CD14-positive monocyte (primary cell): ENCODE data around the gene SLC9A9. TPM values are rescaled to one million over a fixed set of nuclear protein-coding genes. Genes with fewer than 3 reads are reported as not detected.

Source experiments
- DNase-seq, 3 donors: peaks; one replicate each; pipeline ENCODE4 v3.0.0-alpha.2; 2011 to 2022
- H2AFZ ChIP-seq: 2 replicates; pipeline ENCODE4 v1.6.0; 2012; ENCODE audit warnings: mild to moderate bottlenecking, low read depth, low read length, inconsistent platforms; ENCODE audit not compliant: insufficient read depth, poor library complexity, severe bottlenecking
- H3K27ac ChIP-seq, 2 donors: 1 replicate in 1 of 2; 2 replicates in 1 of 2; pipeline ENCODE4 v1.5.1; 2012 to 2013; ENCODE audit warnings: low read length in 2 of 2, control low read depth in 1 of 2, inconsistent platforms in 1 of 2, low read depth in 1 of 2, mild to moderate bottlenecking in 1 of 2
- H3K27me3 ChIP-seq, 2 donors: one replicate each; pipeline versions ENCODE4 v1.6.0 to v1.6.1; 2011 to 2013; ENCODE audit warnings: low read length in 2 of 2; ENCODE audit not compliant: control insufficient read depth in 2 of 2, insufficient read depth in 2 of 2
- H3K36me3 ChIP-seq, 2 donors: replicated peaks in 1 of 2; 1 replicate in 1 of 2; 2 replicates in 1 of 2; pipeline versions ENCODE4 v1.5.1 to v1.6.1; 2012 to 2013; ENCODE audit warnings: low read length in 2 of 2, control low read depth in 1 of 2, inconsistent platforms in 1 of 2, mild to moderate bottlenecking in 1 of 2; ENCODE audit not compliant: insufficient read depth in 2 of 2, control insufficient read depth in 1 of 2
- H3K4me1 ChIP-seq, 2 donors: 1 replicate in 1 of 2; 2 replicates in 1 of 2; pipeline versions ENCODE4 v1.5.1 to v1.6.1; 2012 to 2013; ENCODE audit warnings: low read length in 2 of 2, control low read depth in 1 of 2, inconsistent platforms in 1 of 2, mild to moderate bottlenecking in 1 of 2, moderate library complexity in 1 of 2; ENCODE audit not compliant: insufficient read depth in 2 of 2, control insufficient read depth in 1 of 2
- H3K4me2 ChIP-seq: replicated peaks from 2 replicates; pipeline ENCODE3; 2012; ENCODE audit warnings: low read length, moderate library complexity, mild to moderate bottlenecking; ENCODE audit not compliant: poor library complexity, severe bottlenecking; ENCODE audit errors: extremely low read depth
- H3K4me3 ChIP-seq, 3 experiments: fragments of 200-600 bp in 1 of 3; sonication (generic) in 1 of 3; replicated peaks in 1 of 3; 1 replicate in 2 of 3; 2 replicates in 1 of 3; pipeline ENCODE4 v1.5.1; 2011 to 2013; ENCODE audit warnings: low read length in 3 of 3, mild to moderate bottlenecking in 3 of 3, control low read depth in 2 of 3, low read depth in 2 of 3, inconsistent platforms in 1 of 3, moderate library complexity in 1 of 3
- H3K79me2 ChIP-seq: 2 replicates; pipeline ENCODE4 v1.6.0; 2012; ENCODE audit warnings: mild to moderate bottlenecking, control low read depth, inconsistent platforms, low read length, moderate library complexity; ENCODE audit not compliant: insufficient read depth
- H3K9ac ChIP-seq: 2 replicates; pipeline ENCODE4 v1.6.0; 2017; ENCODE audit warnings: low read length, mild to moderate bottlenecking; ENCODE audit not compliant: insufficient read depth, poor library complexity, severe bottlenecking
- H3K9me3 ChIP-seq, 2 donors: replicated peaks in 1 of 2; 1 replicate in 1 of 2; 2 replicates in 1 of 2; pipeline versions ENCODE4 v1.5.1 to v1.6.1; 2012 to 2013; ENCODE audit warnings: low read length in 2 of 2, control low read depth in 1 of 2; ENCODE audit not compliant: control insufficient read depth in 1 of 2, insufficient read depth in 1 of 2
- H4K20me1 ChIP-seq: 2 replicates; pipeline ENCODE4 v1.6.0; 2012; ENCODE audit warnings: mild to moderate bottlenecking, low read length, control low read depth, moderate library complexity; ENCODE audit not compliant: insufficient read depth
- H3K27ac Mint-ChIP-seq, 7 donors: one replicate each; pipeline ENCODE4 v1.8.0; 2020; ENCODE audit warnings: mild to moderate bottlenecking in 7 of 7, mixed read lengths in 7 of 7, moderate library complexity in 6 of 7, inconsistent platforms in 2 of 7
- H3K27me3 Mint-ChIP-seq, 3 donors: one replicate each; pipeline ENCODE4 v1.8.0; 2021 to 2022; ENCODE audit warnings: low read depth in 3 of 3, mild to moderate bottlenecking in 3 of 3, mixed read lengths in 3 of 3, moderate library complexity in 3 of 3, inconsistent platforms in 1 of 3
- H3K36me3 Mint-ChIP-seq, 2 donors: one replicate each; pipeline ENCODE4 v1.8.0; 2020; ENCODE audit warnings: mixed read lengths in 2 of 2, inconsistent platforms in 1 of 2, mild to moderate bottlenecking in 1 of 2
- H3K4me1 Mint-ChIP-seq: one replicate; pipeline ENCODE4 v1.8.0; 2020; ENCODE audit warnings: mild to moderate bottlenecking, mixed read lengths
- H3K4me3 Mint-ChIP-seq, 2 donors: one replicate each; pipeline ENCODE4 v1.8.0; 2020; ENCODE audit warnings: mild to moderate bottlenecking in 2 of 2, mixed read lengths in 2 of 2, moderate library complexity in 1 of 2
- H3K9me3 Mint-ChIP-seq, 7 donors: one replicate each; pipeline ENCODE4 v1.8.0; 2020 to 2022; ENCODE audit warnings: mixed read lengths in 7 of 7, mild to moderate bottlenecking in 6 of 7, moderate library complexity in 6 of 7, inconsistent platforms in 2 of 7
- WGBS: methylation state at CpG from one replicate; pipeline ENCODE4 v1.1.5; 2013; ENCODE audit warnings: missing lambda C conversion rate; ENCODE audit not compliant: insufficient coverage; 5-methylcytosine and 5-hydroxymethylcytosine counted together
- intact Hi-C, 2 donors: fragments of 100-400 bp; cut with micrococcal nuclease; formaldehyde crosslinking; loops; one replicate each; pipeline versions ENCODE4 v1.15.0 to v1.15.1; 2023
- polyA plus RNA-seq, 3 donors: library from polyadenylated mRNA; depleted of rRNA in 1 of 3; unstranded in 2 of 3; stranded (reverse) in 1 of 3; fragments of 300-500 nt in 2 of 3; fragments of >200 nt in 1 of 3; fragmentation: Illumina TruSeq in 2 of 3; gene quantifications; 1 replicate in 2 of 3; 2 replicates in 1 of 3; pipeline ENCODE4 v1.2.3, GENCODE V29; 2012 to 2021
- TF ChIP-seq, protein P1 (sequence below): fragments of 200-600 bp; IDR thresholded peaks from one replicate; pipeline ENCODE4 v1.8.0; 2022; ENCODE audit warnings: antibody characterized with exemption, mild to moderate bottlenecking

SLC9A9 gene
- polyA plus RNA-seq, 3 donors, result 14.1 to 32.8 (median 27.0) TPM

DNA sequence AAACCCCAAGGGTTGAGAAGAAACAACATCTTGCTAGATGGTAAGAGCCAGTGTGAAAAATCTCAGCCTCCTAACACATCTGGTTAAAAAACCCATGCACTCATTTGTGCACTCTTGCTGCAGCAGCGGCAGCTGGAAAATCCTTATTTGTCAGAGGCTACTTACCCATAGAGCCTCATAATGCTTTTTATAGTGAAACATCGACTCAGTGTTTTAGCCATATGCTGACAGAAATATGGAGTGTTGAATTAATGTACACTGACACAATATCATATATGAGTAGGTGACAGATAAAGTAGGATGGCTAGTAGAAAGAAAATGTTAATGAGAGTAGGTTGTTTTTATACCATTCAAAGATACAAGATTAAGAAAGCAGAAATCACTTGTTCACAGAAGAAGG, 13.0 kb downstream of the SLC9A9 start:
- no peak overlapping the region for H3K27ac ChIP-seq
- H3K4me1 ChIP-seq, result peaks cover 35 to 41% of the 10 kb centered on the region in 2 donors
- TF ChIP-seq, protein P1, sequence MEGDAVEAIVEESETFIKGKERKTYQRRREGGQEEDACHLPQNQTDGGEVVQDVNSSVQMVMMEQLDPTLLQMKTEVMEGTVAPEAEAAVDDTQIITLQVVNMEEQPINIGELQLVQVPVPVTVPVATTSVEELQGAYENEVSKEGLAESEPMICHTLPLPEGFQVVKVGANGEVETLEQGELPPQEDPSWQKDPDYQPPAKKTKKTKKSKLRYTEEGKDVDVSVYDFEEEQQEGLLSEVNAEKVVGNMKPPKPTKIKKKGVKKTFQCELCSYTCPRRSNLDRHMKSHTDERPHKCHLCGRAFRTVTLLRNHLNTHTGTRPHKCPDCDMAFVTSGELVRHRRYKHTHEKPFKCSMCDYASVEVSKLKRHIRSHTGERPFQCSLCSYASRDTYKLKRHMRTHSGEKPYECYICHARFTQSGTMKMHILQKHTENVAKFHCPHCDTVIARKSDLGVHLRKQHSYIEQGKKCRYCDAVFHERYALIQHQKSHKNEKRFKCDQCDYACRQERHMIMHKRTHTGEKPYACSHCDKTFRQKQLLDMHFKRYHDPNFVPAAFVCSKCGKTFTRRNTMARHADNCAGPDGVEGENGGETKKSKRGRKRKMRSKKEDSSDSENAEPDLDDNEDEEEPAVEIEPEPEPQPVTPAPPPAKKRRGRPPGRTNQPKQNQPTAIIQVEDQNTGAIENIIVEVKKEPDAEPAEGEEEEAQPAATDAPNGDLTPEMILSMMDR, result no peak
- no peak overlapping the region for H3K4me2 ChIP-seq
- no CpG with 5 or more reads among the region's 2 CpGs for WGBS
- H3K4me3 ChIP-seq, result no peak overlapping the region
- Mint-ChIP-seq H3K4me1 (peaks cover 62% of the 10 kb centered on the region), H3K36me3 (peaks cover 13 to 24% of the 10 kb centered on the region in 2 donors), H3K4me3 (no peak overlapping the region), H3K9me3 (no peaks in the 10 kb centered on the region), H3K27me3 (peaks cover 0 to 1% (median 0%) of the 10 kb centered on the region in 3 donors), H3K27ac (no peak overlapping the region)
- H3K27me3 ChIP-seq, result no peaks in the 10 kb centered on the region
- no peak overlapping the region for H2AFZ ChIP-seq
- H3K79me2 ChIP-seq, result peaks cover 24% of the 10 kb centered on the region
- DNase-seq, result no peak
- no peaks in the 10 kb centered on the region for H3K36me3 ChIP-seq
- H3K9ac ChIP-seq, result no peak overlapping the region
- intact Hi-C loops, result no loop called here
- no peaks in the 10 kb centered on the region for H4K20me1 ChIP-seq
- H3K9me3 ChIP-seq, result no peaks in the 10 kb centered on the region

DNA sequence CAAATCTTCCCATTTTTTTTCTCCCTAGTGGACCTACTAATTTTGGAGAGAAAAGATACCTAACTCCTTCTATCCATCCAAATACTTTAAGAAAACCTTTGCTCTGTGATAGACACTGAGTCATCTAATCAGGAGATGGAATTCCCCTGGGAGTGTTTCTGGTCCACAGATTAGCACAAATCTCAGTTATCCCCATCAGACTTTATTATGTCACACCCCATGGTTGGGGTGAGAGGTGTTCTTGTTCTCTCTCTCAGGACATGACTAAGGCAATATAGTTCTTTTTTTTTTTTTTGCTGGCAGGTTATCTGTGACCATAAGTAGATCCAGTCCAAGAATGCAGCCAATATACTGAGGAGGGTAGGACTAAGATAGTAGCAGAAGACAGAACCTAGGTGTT, 15.8 kb downstream of the SLC9A9 start:
- Histone ChIP-seq H2AFZ (no peak overlapping the region), H3K79me2 (peaks cover 20% of the 10 kb centered on the region), H3K4me1 (peaks cover 27 to 36% of the 10 kb centered on the region in 2 donors), H4K20me1 (no peaks in the 10 kb centered on the region), H3K9ac (no peak overlapping the region), H3K36me3 (no peaks in the 10 kb centered on the region), H3K9me3 (no peaks in the 10 kb centered on the region), H3K27ac (no peak overlapping the region), H3K4me3 (peak overlapping the region in 1 of 3 experiments; percentile 4), H3K27me3 (no peaks in the 10 kb centered on the region), H3K4me2 (no peak overlapping the region)
- no peak overlapping the region for H3K4me3 Mint-ChIP-seq
- H3K27me3 Mint-ChIP-seq, result peaks cover 0 to 3% (median 1%) of the 10 kb centered on the region in 3 donors
- H3K4me1 Mint-ChIP-seq, result peaks cover 53% of the 10 kb centered on the region
- no peaks in the 10 kb centered on the region for H3K9me3 Mint-ChIP-seq
- H3K36me3 Mint-ChIP-seq, result peaks cover 25 to 32% of the 10 kb centered on the region in 2 donors
- TF ChIP-seq, protein P1, result no peak
- H3K27ac Mint-ChIP-seq, result peak overlapping the region in 2 of 7 donors; percentile 46 to 68
- intact Hi-C loops, result no loop called here
- peak in 1 of 3 donors; percentile 69 for DNase-seq
